ENCODE data around the gene VPS51.
A peak's percentile ranks its signal among the peaks of the same experiment; 100 is the strongest.
"Not testable (repeated sequence)": the region's sequence is repeated elsewhere in the genome, so short reads cannot be mapped to it uniquely, and the experiment has no call there.

VPS51 gene

GRCh38 chr11:65108469-65109123, 12.6 kb downstream of the VPS51 start:
- DNase-seq: no peak

- no peak for DNase-seq
These were observed 13.5 kb downstream of the VPS51 start for GRCh38 chr11:65109231-65110198.

GRCh38 chr11:65110354-65110861, 14.4 kb downstream of the VPS51 start:
- peak; percentile 67 for DNase-seq

GRCh38 chr11:65111159-65111743, 15.2 kb downstream of the VPS51 start:
- DNase-seq: no peak

- peak; percentile 87 for DNase-seq
These were observed 15.9 kb downstream of the VPS51 start, which contains the start of gene TM7SF2 for GRCh38 chr11:65111744-65112545. TSS of gene TM7SF2 (plus strand) at chr11:65111872. CDS start at chr11:65112016, 144 bp downstream.

GRCh38 chr11:65112546-65113360, 16.7 kb downstream of the VPS51 start:
- DNase-seq: no peak

GRCh38 chr11:65113361-65113756, 17.3 kb downstream of the VPS51 start:
- no peak for DNase-seq

- DNase-seq: no peak
These were observed 17.8 kb downstream of the VPS51 start for GRCh38 chr11:65113839-65114238.

GRCh38 chr11:65114538-65115171, 18.6 kb downstream of the VPS51 start:
- DNase-seq: no peak

GRCh38 chr11:65115361-65116082, 19.5 kb downstream of the VPS51 start:
- DNase-seq: no peak

- no peak for DNase-seq
These were observed 20.6 kb downstream of the VPS51 start for GRCh38 chr11:65116370-65117205.

- peak; percentile 99 for DNase-seq
These were observed 21.4 kb downstream of the VPS51 start, which contains the start of gene ZNHIT2 for GRCh38 chr11:65117206-65118096. TSS of gene ZNHIT2 (minus strand) at chr11:65117701. CDS start at chr11:65117653, 48 bp downstream.

GRCh38 chr11:65118097-65118837, 22.3 kb downstream of the VPS51 start:
- DNase-seq: no peak

GRCh38 chr11:65118891-65119669, 23.1 kb downstream of the VPS51 start:
- DNase-seq: not testable (repeated sequence)

- no peak for DNase-seq
These were observed 23.6 kb downstream of the VPS51 start for GRCh38 chr11:65119670-65119995.

GRCh38 chr11:65120831-65121230, 24.8 kb downstream of the VPS51 start:
- no peak for DNase-seq

GRCh38 chr11:65121447-65121864, 25.4 kb downstream of the VPS51 start:
- DNase-seq: no peak
